Breast epithelium (tissue), 3 donors: Measurements from ENCODE around the gene AASDH.

ENCODE experiments used
- POLR2AphosphoS5 ChIP-seq, 3 donors: sonication (generic); formaldehyde crosslinking; IDR thresholded peaks; one replicate each; pipeline ENCODE4 v1.6.1; 2017; ENCODE audit warnings: antibody characterized with exemption in 3 of 3
- TF ChIP-seq, protein P1 (sequence below), 3 donors: fragments of 450-650 bp; IDR thresholded peaks; one replicate each; pipeline ENCODE4 v1.5.1; 2016 to 2017; ENCODE audit warnings: antibody characterized with exemption in 3 of 3, mild to moderate bottlenecking in 3 of 3, moderate library complexity in 3 of 3

DNA sequence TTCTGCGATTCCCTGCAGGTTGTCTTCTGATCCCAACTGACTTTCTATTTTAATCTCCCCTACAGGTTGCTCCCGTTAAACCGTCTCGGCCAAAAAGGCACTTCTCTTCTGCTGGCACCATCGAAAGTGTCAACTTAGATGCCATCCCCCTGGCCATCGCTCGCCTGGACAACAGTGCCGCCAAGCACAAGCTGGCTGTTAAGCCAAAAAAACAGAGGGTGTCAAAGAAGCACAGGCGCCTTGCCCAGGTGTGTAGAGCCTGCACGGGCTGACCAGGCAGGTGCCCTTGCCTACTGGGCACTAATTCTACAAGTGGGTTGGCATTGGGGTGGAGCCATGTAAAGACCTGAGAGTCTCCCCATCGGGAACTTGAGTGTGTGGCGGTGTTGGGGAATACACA lies 74.2 kb downstream of the AASDH start:
- no peak for TF ChIP-seq POLR2AphosphoS5 (IDR thresholded peaks at IDR 0.05)
- TF ChIP-seq, protein P1, sequence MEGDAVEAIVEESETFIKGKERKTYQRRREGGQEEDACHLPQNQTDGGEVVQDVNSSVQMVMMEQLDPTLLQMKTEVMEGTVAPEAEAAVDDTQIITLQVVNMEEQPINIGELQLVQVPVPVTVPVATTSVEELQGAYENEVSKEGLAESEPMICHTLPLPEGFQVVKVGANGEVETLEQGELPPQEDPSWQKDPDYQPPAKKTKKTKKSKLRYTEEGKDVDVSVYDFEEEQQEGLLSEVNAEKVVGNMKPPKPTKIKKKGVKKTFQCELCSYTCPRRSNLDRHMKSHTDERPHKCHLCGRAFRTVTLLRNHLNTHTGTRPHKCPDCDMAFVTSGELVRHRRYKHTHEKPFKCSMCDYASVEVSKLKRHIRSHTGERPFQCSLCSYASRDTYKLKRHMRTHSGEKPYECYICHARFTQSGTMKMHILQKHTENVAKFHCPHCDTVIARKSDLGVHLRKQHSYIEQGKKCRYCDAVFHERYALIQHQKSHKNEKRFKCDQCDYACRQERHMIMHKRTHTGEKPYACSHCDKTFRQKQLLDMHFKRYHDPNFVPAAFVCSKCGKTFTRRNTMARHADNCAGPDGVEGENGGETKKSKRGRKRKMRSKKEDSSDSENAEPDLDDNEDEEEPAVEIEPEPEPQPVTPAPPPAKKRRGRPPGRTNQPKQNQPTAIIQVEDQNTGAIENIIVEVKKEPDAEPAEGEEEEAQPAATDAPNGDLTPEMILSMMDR (IDR thresholded peaks at IDR 0.05): no peak
